ENCODE results near the gene MZT2B. TPM values are rescaled to one million over a fixed set of nuclear protein-coding genes. Genes with fewer than 3 reads are reported as not detected.
A peak's percentile ranks its signal among the peaks of the same experiment; 100 is the strongest.

MZT2B gene
- total and polyA plus RNA-seq, 2 of the 13 experiments (the other 11 are each of a cell fraction or from before 2014, with no cell fraction given): 253 to 410 TPM

DNA sequence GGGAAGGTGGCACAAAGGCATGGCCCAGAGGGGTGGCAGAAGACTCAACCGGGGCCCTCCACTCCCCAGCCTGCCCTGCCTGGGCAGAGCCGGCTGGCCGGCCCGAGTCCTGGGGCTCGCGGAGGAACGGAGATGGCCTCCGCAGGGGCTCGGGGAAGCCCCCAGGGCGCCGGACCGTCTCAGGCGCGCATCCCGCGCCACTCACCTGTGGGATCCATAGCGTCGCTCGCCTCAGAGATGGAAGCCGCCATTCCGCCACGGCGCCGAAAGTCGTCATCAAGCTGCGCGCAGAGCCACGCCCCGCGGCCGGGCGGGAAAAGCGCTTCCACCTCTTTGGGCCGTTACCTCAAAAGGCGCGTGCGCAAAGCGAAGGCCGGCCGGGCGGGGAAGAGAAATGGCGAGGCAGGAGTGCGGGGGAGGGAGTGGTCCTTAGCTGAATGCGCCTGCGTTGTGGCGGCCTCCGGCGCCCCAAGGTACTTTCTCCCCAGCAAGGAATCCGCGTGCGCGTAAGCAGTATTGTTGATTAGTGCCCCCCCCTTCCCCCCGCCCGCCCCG is 660 bp upstream of the MZT2B start, which contains the start of gene SMPD4 (continued):
- TF ChIP-seq EP300 (IDR thresholded peaks at IDR 0.05; ENCODE audit: low read depth in 2 of 2, low read length in 2 of 2) (peak; percentile 23 to 50; a peak in 1 of 4 replicates), EP300 (CRISPR knock-in tag; IDR thresholded peaks at IDR 0.05; ENCODE audit: borderline replicate concordance) (no peak), ZC3H13 (CRISPR knock-in tag; IDR thresholded peaks at IDR 0.05) (peak; percentile 77; the same call in 1 of the 2 replicates), NCOR1 (IDR thresholded peaks at IDR 0.05; ENCODE audit: borderline replicate concordance, low read length) (no peak), ZNF333 (CRISPR knock-in tag; IDR thresholded peaks at IDR 0.05; ENCODE audit: borderline replicate concordance) (no peak), U2AF1 (optimal IDR thresholded peaks at IDR 0.05; ENCODE audit: low read depth, low read length) (no peak), GABPB1 (CRISPR knock-in tag; IDR thresholded peaks at IDR 0.05) (peak; percentile 89), ZNF510 (CRISPR knock-in tag; IDR thresholded peaks at IDR 0.05; ENCODE audit: low read depth) (peak; percentile 41; the same call in 1 of the 2 replicates), ZNF7 (CRISPR knock-in tag; IDR thresholded peaks at IDR 0.05) (no peak), SIX4 (CRISPR knock-in tag; IDR thresholded peaks at IDR 0.05) (peak; percentile 58; the same call in 1 of the 2 replicates)
- TF ChIP-seq, protein P1, sequence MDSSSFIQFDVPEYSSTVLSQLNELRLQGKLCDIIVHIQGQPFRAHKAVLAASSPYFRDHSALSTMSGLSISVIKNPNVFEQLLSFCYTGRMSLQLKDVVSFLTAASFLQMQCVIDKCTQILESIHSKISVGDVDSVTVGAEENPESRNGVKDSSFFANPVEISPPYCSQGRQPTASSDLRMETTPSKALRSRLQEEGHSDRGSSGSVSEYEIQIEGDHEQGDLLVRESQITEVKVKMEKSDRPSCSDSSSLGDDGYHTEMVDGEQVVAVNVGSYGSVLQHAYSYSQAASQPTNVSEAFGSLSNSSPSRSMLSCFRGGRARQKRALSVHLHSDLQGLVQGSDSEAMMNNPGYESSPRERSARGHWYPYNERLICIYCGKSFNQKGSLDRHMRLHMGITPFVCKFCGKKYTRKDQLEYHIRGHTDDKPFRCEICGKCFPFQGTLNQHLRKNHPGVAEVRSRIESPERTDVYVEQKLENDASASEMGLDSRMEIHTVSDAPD (CRISPR knock-in tag; IDR thresholded peaks at IDR 0.05): no peak
- TF ChIP-seq, protein P2, sequence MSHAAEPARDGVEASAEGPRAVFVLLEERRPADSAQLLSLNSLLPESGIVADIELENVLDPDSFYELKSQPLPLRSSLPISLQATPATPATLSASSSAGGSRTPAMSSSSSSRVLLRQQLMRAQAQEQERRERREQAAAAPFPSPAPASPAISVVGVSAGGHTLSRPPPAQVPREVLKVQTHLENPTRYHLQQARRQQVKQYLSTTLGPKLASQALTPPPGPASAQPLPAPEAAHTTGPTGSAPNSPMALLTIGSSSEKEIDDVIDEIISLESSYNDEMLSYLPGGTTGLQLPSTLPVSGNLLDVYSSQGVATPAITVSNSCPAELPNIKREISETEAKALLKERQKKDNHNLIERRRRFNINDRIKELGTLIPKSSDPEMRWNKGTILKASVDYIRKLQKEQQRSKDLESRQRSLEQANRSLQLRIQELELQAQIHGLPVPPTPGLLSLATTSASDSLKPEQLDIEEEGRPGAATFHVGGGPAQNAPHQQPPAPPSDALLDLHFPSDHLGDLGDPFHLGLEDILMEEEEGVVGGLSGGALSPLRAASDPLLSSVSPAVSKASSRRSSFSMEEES (CRISPR knock-in tag; IDR thresholded peaks at IDR 0.05): peak; percentile 71
- TF ChIP-seq, protein P3, sequence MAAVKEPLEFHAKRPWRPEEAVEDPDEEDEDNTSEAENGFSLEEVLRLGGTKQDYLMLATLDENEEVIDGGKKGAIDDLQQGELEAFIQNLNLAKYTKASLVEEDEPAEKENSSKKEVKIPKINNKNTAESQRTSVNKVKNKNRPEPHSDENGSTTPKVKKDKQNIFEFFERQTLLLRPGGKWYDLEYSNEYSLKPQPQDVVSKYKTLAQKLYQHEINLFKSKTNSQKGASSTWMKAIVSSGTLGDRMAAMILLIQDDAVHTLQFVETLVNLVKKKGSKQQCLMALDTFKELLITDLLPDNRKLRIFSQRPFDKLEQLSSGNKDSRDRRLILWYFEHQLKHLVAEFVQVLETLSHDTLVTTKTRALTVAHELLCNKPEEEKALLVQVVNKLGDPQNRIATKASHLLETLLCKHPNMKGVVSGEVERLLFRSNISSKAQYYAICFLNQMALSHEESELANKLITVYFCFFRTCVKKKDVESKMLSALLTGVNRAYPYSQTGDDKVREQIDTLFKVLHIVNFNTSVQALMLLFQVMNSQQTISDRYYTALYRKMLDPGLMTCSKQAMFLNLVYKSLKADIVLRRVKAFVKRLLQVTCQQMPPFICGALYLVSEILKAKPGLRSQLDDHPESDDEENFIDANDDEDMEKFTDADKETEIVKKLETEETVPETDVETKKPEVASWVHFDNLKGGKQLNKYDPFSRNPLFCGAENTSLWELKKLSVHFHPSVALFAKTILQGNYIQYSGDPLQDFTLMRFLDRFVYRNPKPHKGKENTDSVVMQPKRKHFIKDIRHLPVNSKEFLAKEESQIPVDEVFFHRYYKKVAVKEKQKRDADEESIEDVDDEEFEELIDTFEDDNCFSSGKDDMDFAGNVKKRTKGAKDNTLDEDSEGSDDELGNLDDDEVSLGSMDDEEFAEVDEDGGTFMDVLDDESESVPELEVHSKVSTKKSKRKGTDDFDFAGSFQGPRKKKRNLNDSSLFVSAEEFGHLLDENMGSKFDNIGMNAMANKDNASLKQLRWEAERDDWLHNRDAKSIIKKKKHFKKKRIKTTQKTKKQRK (IDR thresholded peaks at IDR 0.05; ENCODE audit: low read length): no peak
- TF ChIP-seq, protein P4, sequence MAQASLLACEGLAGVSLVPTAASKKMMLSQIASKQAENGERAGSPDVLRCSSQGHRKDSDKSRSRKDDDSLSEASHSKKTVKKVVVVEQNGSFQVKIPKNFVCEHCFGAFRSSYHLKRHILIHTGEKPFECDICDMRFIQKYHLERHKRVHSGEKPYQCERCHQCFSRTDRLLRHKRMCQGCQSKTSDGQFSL (CRISPR knock-in tag; IDR thresholded peaks at IDR 0.05): no peak
- TF ChIP-seq, protein P5, sequence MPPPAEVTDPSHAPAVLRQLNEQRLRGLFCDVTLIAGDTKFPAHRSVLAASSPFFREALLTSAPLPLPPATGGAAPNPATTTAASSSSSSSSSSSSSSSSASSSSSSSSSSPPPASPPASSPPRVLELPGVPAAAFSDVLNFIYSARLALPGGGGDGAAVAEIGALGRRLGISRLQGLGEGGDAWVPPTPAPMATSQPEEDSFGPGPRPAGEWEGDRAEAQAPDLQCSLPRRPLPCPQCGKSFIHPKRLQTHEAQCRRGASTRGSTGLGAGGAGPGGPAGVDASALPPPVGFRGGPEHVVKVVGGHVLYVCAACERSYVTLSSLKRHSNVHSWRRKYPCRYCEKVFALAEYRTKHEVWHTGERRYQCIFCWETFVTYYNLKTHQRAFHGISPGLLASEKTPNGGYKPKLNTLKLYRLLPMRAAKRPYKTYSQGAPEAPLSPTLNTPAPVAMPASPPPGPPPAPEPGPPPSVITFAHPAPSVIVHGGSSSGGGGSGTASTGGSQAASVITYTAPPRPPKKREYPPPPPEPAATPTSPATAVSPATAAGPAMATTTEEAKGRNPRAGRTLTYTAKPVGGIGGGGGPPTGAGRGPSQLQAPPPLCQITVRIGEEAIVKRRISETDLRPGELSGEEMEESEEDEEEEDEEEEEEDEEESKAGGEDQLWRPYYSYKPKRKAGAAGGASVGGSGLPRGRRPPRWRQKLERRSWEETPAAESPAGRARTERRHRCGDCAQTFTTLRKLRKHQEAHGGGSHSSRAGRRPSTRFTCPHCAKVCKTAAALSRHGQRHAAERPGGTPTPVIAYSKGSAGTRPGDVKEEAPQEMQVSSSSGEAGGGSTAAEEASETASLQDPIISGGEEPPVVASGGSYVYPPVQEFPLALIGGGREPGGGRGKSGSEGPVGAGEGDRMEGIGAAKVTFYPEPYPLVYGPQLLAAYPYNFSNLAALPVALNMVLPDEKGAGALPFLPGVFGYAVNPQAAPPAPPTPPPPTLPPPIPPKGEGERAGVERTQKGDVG (CRISPR knock-in tag; IDR thresholded peaks at IDR 0.05; ENCODE audit: borderline replicate concordance): peak; percentile 39; the same call in 1 of the 2 replicates
- TF ChIP-seq, protein P6, sequence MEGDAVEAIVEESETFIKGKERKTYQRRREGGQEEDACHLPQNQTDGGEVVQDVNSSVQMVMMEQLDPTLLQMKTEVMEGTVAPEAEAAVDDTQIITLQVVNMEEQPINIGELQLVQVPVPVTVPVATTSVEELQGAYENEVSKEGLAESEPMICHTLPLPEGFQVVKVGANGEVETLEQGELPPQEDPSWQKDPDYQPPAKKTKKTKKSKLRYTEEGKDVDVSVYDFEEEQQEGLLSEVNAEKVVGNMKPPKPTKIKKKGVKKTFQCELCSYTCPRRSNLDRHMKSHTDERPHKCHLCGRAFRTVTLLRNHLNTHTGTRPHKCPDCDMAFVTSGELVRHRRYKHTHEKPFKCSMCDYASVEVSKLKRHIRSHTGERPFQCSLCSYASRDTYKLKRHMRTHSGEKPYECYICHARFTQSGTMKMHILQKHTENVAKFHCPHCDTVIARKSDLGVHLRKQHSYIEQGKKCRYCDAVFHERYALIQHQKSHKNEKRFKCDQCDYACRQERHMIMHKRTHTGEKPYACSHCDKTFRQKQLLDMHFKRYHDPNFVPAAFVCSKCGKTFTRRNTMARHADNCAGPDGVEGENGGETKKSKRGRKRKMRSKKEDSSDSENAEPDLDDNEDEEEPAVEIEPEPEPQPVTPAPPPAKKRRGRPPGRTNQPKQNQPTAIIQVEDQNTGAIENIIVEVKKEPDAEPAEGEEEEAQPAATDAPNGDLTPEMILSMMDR (CRISPR knock-in tag; IDR thresholded peaks at IDR 0.05): no peak

Data from HepG2 (cell line).